ENCODE data around the gene GJD3. TPM values are rescaled to one million over a fixed set of nuclear protein-coding genes. Genes with fewer than 3 reads are reported as not detected.
"Not testable (repeated sequence)": the region's sequence is repeated elsewhere in the genome, so short reads cannot be mapped to it uniquely, and the experiment has no call there.

GJD3 gene
- total RNA-seq, 4 donors from 2014 or later = not detected

DNA sequence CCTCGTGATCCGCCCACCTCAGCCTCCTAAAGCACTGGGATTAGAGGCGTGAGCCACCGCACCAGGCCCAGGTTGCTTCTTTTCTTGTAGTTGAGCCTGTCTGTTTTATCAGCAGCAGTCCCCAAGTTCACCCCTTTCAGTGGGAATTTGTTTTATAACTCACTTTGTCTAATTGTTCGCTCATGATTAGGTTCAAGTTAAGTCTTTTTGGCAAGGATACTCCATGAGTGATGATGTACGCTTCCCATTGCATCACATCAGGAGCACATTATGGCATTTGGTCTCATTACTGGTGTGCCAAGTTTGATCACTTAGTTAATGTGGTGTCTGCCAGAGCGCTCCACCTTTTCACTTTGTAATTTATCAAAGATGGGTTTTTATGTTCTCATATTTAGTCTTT, 14.4 kb upstream of the GJD3 start:
- no peak overlapping the region for H3K4me3 ChIP-seq
- DNase-seq (ENCODE audit: low spot score in 2 of 2) = no peak
- whole genome bisulfite sequencing, 2 donors = 93 to 94% methylated on average over 7 of the region's 7 CpGs
- TF ChIP-seq EP300 (IDR thresholded peaks at IDR 0.05) (no peak), POLR2A (IDR thresholded peaks at IDR 0.05) (no peak)
- TF ChIP-seq, protein P1, sequence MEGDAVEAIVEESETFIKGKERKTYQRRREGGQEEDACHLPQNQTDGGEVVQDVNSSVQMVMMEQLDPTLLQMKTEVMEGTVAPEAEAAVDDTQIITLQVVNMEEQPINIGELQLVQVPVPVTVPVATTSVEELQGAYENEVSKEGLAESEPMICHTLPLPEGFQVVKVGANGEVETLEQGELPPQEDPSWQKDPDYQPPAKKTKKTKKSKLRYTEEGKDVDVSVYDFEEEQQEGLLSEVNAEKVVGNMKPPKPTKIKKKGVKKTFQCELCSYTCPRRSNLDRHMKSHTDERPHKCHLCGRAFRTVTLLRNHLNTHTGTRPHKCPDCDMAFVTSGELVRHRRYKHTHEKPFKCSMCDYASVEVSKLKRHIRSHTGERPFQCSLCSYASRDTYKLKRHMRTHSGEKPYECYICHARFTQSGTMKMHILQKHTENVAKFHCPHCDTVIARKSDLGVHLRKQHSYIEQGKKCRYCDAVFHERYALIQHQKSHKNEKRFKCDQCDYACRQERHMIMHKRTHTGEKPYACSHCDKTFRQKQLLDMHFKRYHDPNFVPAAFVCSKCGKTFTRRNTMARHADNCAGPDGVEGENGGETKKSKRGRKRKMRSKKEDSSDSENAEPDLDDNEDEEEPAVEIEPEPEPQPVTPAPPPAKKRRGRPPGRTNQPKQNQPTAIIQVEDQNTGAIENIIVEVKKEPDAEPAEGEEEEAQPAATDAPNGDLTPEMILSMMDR (IDR thresholded peaks at IDR 0.05) = no peak
- H3K36me3 ChIP-seq = no peaks in the 10 kb centered on the region
- no peaks in the 10 kb centered on the region for H3K9me3 ChIP-seq
- H3K4me1 ChIP-seq = no peaks in the 10 kb centered on the region
- no peaks in the 10 kb centered on the region for H3K27me3 ChIP-seq
- no peak overlapping the region for H3K27ac ChIP-seq

DNA sequence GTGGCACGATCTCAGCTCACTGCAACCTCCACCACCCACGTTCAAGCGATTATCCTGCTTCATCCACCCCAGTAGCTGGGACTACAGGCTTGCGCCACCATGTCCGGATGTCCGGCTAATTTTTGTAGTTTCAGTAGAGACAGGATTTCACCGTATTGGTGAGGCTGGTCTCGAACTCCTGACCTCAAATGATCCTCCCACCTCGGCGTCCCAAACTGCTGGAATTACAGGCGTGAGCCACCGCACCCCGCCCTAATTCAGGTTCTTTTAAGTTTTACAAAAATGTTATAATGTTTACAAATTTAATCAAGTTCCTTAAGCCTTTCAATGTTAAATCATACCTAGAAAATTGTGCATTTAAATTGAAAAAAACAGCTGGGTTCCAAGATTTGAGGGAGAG, 13.3 kb upstream of the GJD3 start:
- DNase-seq (ENCODE audit: low spot score in 2 of 2) = no peak
- H3K4me1 ChIP-seq = no peaks in the 10 kb centered on the region
- no peaks in the 10 kb centered on the region for H3K36me3 ChIP-seq
- H3K27me3 ChIP-seq = no peaks in the 10 kb centered on the region
- 85 to 91% methylated on average over 13 of the region's 13 CpGs for WGBS, 2 donors
- H3K9me3 ChIP-seq = no peaks in the 10 kb centered on the region
- no peak for TF ChIP-seq EP300 (IDR thresholded peaks at IDR 0.05)
- TF ChIP-seq, protein P1 (IDR thresholded peaks at IDR 0.05) = no peak
- no peak for TF ChIP-seq POLR2A (IDR thresholded peaks at IDR 0.05)
- no peak overlapping the region for H3K4me3 ChIP-seq
- no peak overlapping the region for H3K27ac ChIP-seq

DNA sequence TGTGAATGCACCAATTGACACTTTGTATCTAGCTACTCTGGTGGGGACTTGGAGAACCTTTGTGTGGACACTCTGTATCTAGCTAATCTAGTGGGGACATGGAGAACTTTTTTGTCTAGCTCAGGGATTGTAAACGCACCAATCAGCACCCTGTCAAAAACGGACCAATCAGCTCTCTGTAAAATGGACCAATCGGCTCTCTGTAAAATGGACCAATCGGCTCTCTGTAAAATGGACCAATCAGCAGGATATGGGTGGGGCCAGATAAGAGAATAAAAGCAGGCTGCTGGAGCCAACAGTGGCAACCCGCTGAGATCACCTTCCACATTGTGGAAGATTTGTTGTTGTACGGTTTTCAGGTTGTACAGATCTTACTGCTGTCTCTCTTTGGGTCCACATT, 12.0 kb upstream of the GJD3 start:
- H3K4me3 ChIP-seq; H3K9me3 ChIP-seq; DNase-seq (ENCODE audit: low spot score in 2 of 2); H3K4me1 ChIP-seq; H3K27me3 ChIP-seq; H3K36me3 ChIP-seq; H3K27ac ChIP-seq: not testable (repeated sequence)
- 72 to 77% methylated on average over 6 of the region's 6 CpGs for WGBS, 2 donors

DNA sequence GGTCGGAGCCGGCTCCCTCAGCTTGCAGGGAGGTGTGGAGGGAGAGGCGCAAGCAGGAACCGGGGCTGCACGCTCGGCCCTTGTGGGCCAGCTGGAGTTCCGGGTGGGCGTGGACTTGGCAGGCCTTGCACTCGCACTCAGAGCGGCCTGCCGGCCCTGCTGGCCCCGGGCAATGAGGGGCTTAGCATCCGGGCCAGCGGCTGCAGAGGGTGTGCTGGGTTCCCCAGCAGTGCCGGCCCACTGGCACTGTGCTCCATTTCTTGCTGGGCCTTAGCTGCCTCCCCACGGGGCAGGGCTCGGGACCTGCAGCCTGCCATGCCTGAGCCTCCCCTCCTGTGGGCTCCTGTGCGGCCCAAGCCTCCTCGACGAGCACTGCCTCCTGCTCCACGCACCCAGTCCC, 11.2 kb upstream of the GJD3 start:
- WGBS, 2 donors = 72 to 73% methylated on average over 3 to 14 of the region's 21 CpGs
- not testable (repeated sequence) for H3K9me3 ChIP-seq; H3K27me3 ChIP-seq; H3K4me3 ChIP-seq; H3K27ac ChIP-seq; H3K36me3 ChIP-seq; DNase-seq (ENCODE audit: low spot score in 2 of 2); H3K4me1 ChIP-seq

DNA sequence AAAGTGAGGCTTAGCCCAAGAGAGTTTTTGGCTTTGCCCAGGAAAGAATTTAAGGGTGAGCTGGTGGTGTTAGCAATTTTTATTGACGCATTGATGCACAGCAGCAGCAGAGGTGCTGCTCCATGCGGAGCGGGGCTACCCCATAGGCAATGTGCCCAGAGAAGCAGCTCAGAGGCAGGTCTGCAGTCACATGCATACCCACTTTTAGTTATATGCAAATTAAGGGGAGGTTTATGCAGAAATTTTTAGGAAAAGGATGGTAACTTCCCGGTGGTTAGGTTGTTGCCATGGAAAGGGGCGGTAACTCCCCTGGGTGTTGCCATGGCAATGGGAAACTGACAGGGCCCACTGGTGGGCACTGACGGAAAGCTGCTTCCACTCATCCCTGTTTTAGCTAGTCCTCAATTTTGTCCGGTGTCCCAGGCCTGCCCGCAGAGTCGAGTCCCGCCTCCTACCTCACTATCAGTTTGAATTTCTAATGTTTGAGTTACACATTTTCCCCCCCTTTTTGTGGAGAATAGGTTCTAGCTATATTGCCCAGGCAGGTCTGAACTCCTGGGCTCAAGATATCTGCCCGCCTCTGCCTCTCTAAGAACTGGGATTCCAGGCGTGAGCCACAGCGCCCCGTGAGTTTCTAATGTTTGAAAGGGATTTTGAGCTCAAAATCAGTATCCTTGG, 10.4 kb upstream of the GJD3 start:
- 79 to 88% methylated on average over 14 of the region's 14 CpGs for WGBS, 2 donors
- TF ChIP-seq POLR2A (IDR thresholded peaks at IDR 0.05) = no peak
- TF ChIP-seq EP300 (IDR thresholded peaks at IDR 0.05) = no peak
- TF ChIP-seq, protein P1 (IDR thresholded peaks at IDR 0.05) = no peak
- no peaks in the 10 kb centered on the region for H3K9me3 ChIP-seq
- no peaks in the 10 kb centered on the region for H3K36me3 ChIP-seq
- H3K27me3 ChIP-seq = no peaks in the 10 kb centered on the region
- no peak for DNase-seq (ENCODE audit: low spot score in 2 of 2)
- H3K4me1 ChIP-seq = no peaks in the 10 kb centered on the region
- no peak overlapping the region for H3K27ac ChIP-seq
- H3K4me3 ChIP-seq = no peak overlapping the region

DNA sequence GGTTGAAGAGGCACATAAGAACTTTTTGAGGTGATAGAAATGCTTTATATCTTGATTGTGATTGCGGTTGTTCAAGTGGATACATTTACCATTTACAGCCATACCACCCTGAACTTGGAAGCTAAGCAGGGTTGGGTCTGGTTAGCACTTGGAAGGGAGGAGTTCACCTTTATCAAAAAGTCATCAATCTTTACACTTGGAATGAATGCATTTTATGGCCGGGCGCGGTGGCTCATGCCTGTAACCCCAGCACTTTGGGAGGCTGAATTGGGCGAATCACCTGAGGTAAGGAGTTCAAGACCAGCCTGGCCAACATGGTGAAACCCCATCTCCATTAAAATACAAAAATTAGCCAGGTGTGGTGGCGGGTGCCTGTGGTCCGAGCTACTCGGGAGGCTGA, 9.5 kb upstream of the GJD3 start:
- Histone ChIP-seq H3K4me3 (no peak overlapping the region), H3K9me3 (no peaks in the 10 kb centered on the region), H3K36me3 (no peaks in the 10 kb centered on the region), H3K4me1 (no peaks in the 10 kb centered on the region), H3K27ac (no peak overlapping the region), H3K27me3 (no peaks in the 10 kb centered on the region)
- WGBS, 2 donors = 91 to 94% methylated on average over 8 of the region's 8 CpGs
- DNase-seq (ENCODE audit: low spot score in 2 of 2) = no peak
- no peak for TF ChIP-seq EP300 (IDR thresholded peaks at IDR 0.05)
- TF ChIP-seq, protein P1 (IDR thresholded peaks at IDR 0.05) = no peak
- TF ChIP-seq POLR2A (IDR thresholded peaks at IDR 0.05) = no peak

Data from tibial nerve (tissue), 4 donors.